Urinary bladder (tissue), 4 donors: ENCODE results near the gene POLR1D. TPM values are rescaled to one million over a fixed set of nuclear protein-coding genes. Genes with fewer than 3 reads are reported as not detected.
A peak's percentile ranks its signal among the peaks of the same experiment; 100 is the strongest.
"Not testable (repeated sequence)": the region's sequence is repeated elsewhere in the genome, so short reads cannot be mapped to it uniquely, and the experiment has no call there.

Source experiments
- DNase-seq: peaks from one replicate; pipeline ENCODE4 v3.0.0-alpha.2; 2015; ENCODE audit errors: extremely low spot score
- H3K27ac ChIP-seq: one replicate; pipeline ENCODE4 v1.5.1; 2013; ENCODE audit warnings: low read depth, mild to moderate bottlenecking, moderate library complexity
- H3K36me3 ChIP-seq: one replicate; pipeline ENCODE4 v1.6.1; 2013; ENCODE audit warnings: mild to moderate bottlenecking, moderate library complexity; ENCODE audit not compliant: insufficient read depth
- H3K4me1 ChIP-seq: one replicate; pipeline ENCODE4 v1.6.1; 2013; ENCODE audit warnings: mild to moderate bottlenecking, moderate library complexity; ENCODE audit not compliant: insufficient read depth
- H3K4me3 ChIP-seq: one replicate; pipeline ENCODE4 v1.5.1; 2013; ENCODE audit warnings: low read depth, low read length
- WGBS: extraction: QIAGEN DNeasy Blood & Tissue Kit; methylation state at CpG from one replicate; pipeline ENCODE4 v1.1.7; 2013; 5-methylcytosine and 5-hydroxymethylcytosine counted together
- polyA plus RNA-seq: library from polyadenylated mRNA; stranded (reverse); fragments of 200-250 nt; gene quantifications from one replicate; pipeline ENCODE4 v1.2.3, GENCODE V29; 2013
- total RNA-seq: library from RNA; depleted of rRNA; stranded (reverse); fragments of >200 nt; gene quantifications from one replicate; pipeline ENCODE4 v1.2.3, GENCODE V29; 2014
- donor health status: healthy with polysubstance abuse.
- donor health status: healthy.

Gene POLR1D
- total and polyA plus RNA-seq, 2 donors: 64.5 to 132 TPM

DNA sequence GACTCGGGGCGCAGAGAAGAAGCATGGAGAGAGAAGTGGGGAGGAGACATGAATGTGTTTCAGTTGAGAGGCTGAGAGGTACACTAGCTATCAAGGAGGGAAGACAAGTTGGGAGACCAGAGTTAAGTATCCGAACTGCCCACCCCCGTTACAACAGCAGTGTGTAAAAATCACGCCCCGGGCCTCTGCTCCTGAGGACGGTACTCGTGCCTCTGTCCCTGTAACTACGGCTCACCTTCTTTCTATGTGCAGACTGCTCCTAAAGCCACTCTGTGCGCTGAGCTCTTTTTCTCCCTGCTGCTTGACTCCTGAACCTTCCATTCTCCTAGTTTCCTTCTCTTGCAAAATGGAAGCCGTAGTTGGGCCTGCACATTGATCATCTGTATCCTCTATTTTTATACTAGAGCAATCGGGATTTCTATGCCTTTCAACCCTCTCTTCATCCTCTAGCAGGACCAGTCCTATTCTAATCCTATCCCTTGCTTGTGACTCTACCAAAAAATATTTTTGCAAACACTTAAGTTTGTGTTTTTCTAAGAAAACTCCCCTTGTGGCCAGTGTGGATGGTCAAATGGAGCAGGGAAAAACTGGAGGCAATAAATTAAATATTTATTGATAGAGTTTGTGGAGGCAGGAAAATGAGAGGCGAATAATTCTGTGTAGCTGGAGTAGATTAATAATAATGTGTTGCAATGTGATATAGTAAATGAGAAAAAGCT lies 569 bp downstream of the POLR1D start:
- WGBS: 10% methylated on average over 13 of the region's 13 CpGs
- peaks cover 2% of the 10 kb centered on the region for H3K4me1 ChIP-seq

DNA sequence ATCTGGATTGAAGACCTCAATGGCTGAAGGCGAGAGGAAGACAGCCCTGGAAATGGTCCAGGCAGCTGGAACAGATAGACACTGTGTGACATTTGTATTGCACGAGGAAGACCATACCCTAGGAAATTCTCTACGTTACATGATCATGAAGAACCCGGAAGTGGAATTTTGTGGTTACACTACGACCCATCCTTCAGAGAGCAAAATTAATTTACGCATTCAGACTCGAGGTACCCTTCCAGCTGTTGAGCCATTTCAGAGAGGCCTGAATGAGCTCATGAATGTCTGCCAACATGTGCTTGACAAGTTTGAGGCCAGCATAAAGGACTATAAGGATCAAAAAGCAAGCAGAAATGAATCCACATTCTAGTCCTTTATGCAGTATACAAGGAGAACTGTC lies 1.2 kb downstream of the POLR1D start:
- no peak overlapping the region for H3K4me3 ChIP-seq
- DNase-seq: no peak
- no peak overlapping the region for H3K27ac ChIP-seq
- peaks cover 2% of the 10 kb centered on the region for H3K4me1 ChIP-seq
- H3K36me3 ChIP-seq: no peaks in the 10 kb centered on the region
- WGBS: 89% methylated on average over 7 of the region's 7 CpGs

More for the DNA sequence above, 569 bp downstream of the POLR1D start:
- no peak for DNase-seq
- peak overlapping the region; percentile 71 for H3K27ac ChIP-seq
- no peaks in the 10 kb centered on the region for H3K36me3 ChIP-seq
- H3K4me3 ChIP-seq: peak overlapping the region; percentile 59

DNA sequence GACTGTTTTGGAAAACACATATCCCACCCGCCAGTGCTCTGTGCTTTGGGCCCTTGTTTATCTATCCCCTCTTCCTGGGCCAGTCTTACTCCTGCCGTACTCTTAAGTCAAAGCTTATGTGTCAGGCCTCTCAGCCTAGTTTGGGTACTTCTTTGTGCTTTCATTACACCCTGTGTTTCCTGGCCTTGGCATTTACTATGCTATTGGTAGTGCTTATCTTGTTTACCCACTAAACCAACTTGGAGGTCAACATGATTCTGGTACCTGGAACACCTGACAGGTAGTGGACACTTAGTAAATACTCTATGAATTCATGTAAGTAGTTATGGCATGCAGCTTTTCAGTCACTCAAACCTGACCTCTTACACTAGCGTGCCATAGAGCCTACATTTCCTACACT lies 2.4 kb downstream of the POLR1D start:
- H3K36me3 ChIP-seq: no peaks in the 10 kb centered on the region
- DNase-seq: no peak
- H3K4me1 ChIP-seq: peaks cover 2% of the 10 kb centered on the region
- H3K4me3 ChIP-seq: no peak overlapping the region
- H3K27ac ChIP-seq: no peak overlapping the region
- WGBS: 95% methylated on average over 3 of the region's 3 CpGs

GRCh38 chr13:27625839-27626238 lies 4.1 kb downstream of the POLR1D start:
- peaks cover 3% of the 10 kb centered on the region for H3K4me1 ChIP-seq
- no peak overlapping the region for H3K27ac ChIP-seq
- DNase-seq: no peak
- no peak overlapping the region for H3K4me3 ChIP-seq
- no peaks in the 10 kb centered on the region for H3K36me3 ChIP-seq
- WGBS: 69% methylated on average over 2 of the region's 2 CpGs

DNA sequence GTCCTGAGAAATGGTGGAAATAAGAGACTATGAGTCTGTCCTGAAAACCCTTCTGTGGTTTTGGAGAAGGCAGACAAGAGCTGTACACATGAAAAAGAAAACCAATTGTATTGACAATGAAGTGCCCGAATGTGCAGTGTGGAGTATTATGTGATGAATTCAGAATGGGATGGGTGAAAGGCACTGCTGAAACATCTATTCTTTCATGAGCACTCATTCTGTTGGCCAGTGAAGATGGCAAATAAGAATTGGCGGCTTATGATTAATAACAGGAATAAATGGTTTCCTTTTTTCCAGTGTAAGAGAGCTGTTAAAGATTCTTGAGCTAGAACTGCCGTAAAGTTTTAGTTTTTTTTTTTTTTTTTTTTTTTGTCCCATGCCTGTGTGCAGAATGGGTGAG lies 5.7 kb downstream of the POLR1D start:
- WGBS: 89% methylated on average over 3 of the region's 3 CpGs
- H3K4me3 ChIP-seq: no peak overlapping the region
- H3K27ac ChIP-seq: no peak overlapping the region
- DNase-seq: no peak
- H3K4me1 ChIP-seq: peaks cover 3% of the 10 kb centered on the region
- H3K36me3 ChIP-seq: no peaks in the 10 kb centered on the region

DNA sequence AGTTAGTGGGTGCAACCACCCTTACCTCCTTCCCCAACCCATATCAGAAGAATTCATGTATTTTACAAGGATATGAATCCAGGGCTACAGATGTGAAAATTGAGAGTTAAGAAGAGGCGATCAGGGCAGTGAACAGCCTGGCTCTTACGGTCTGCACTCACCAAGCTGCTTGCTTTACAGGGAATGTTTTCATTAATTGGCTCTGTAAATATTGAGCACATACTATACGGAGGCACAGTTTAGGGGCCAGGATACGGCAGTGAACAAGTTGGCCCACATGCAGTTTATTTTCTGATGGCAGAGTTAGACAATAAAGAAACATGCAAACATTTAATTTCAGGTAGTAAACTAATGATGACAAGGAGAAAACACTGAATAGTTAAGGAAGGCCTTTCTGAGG lies 6.4 kb downstream of the POLR1D start:
- peaks cover 3% of the 10 kb centered on the region for H3K4me1 ChIP-seq
- no peak overlapping the region for H3K4me3 ChIP-seq
- no peak overlapping the region for H3K27ac ChIP-seq
- DNase-seq: no peak
- H3K36me3 ChIP-seq: no peaks in the 10 kb centered on the region
- WGBS: 71% methylated on average over 4 of the region's 4 CpGs

DNA sequence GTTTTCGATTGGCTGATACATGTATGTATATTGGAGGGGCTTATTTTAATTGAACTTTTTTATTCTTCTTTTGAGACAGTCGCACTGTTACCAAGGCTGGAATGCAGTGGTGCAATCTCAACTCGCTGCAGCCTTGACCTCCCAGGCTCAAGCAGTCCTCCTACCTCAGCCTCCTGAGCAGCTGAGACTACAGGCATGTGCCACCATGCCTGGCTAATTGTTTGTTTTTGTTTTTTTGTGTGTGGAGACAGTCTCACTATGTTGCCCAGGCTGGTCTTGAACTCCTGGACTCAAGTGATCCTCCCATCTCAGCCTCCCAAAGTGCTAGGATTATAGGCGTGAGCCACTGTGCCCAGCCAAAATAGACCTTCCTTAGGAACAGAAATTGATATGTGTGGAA lies 7.1 kb downstream of the POLR1D start:
- not testable (repeated sequence) for H3K4me3 ChIP-seq, DNase-seq, H3K36me3 ChIP-seq, H3K4me1 ChIP-seq, H3K27ac ChIP-seq
- 97% methylated on average over 4 of the region's 4 CpGs for WGBS

- H3K27ac ChIP-seq: no peak overlapping the region
- H3K36me3 ChIP-seq: no peaks in the 10 kb centered on the region
- WGBS: 82% methylated on average over 4 of the region's 4 CpGs
- no peak for DNase-seq
- H3K4me1 ChIP-seq: peaks cover 1% of the 10 kb centered on the region
- no peak overlapping the region for H3K4me3 ChIP-seq
Observed at GRCh38 chr13:27631156-27631555, 9.5 kb downstream of the POLR1D start.

DNA sequence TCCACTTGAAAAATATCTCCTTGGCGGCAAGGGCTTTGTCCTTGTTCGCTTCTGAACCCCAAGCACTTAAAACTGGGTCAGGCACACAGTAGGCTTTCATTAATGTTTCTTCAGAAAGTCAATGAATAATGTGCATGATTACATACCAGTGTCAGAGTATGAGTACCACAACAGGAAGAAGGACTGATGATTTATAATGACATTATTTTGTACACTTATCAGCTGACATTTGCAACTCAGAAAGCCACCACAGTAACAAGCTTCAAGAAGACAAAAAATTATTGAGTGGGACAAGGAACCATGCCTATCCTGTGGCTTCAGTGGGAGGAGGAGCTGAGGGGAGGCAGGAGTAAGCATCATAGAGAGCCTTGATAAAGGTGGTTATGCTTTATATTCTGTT lies 10.0 kb downstream of the POLR1D start:
- no peak for DNase-seq
- no peak overlapping the region for H3K4me3 ChIP-seq
- H3K27ac ChIP-seq: no peak overlapping the region
- peaks cover 1% of the 10 kb centered on the region for H3K4me1 ChIP-seq
- 70% methylated on average over 2 of the region's 2 CpGs for WGBS
- H3K36me3 ChIP-seq: no peaks in the 10 kb centered on the region

- DNase-seq: no peak
- Histone ChIP-seq H3K4me1 (peaks cover 1% of the 10 kb centered on the region), H3K27ac (no peak overlapping the region), H3K36me3 (no peaks in the 10 kb centered on the region), H3K4me3 (no peak overlapping the region)
- WGBS: 90% methylated on average over 4 of the region's 4 CpGs
Observed at GRCh38 chr13:27632214-27632613, 10.5 kb downstream of the POLR1D start.

DNA sequence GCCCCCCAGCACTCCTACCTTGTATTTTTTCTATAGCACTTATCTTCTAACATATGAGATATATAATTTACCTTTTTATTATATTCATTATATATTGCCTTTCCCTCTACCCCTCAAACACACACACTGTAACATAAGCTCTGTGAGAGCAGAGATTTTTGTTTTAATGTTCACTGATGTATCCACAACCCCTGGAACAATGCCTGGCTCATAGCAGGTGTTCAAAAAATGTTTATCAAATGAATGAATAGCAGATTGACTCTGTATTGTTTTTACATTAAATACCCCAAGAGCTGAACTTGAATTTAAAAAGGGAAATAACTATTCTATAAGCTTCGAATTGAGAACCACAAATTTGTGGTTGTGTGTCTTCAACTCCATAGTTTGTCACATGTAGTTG lies 11.0 kb downstream of the POLR1D start:
- Histone ChIP-seq H3K4me1 (peaks cover 1% of the 10 kb centered on the region), H3K27ac (no peak overlapping the region), H3K36me3 (no peaks in the 10 kb centered on the region), H3K4me3 (no peak overlapping the region)
- WGBS: 92% methylated on average over 1 of the region's 1 CpG
- DNase-seq: no peak

GRCh38 chr13:27634231-27634630 lies 12.5 kb downstream of the POLR1D start:
- no peak for DNase-seq
- Histone ChIP-seq H3K27ac (no peak overlapping the region), H3K36me3 (no peaks in the 10 kb centered on the region), H3K4me1 (peaks cover 1% of the 10 kb centered on the region), H3K4me3 (no peak overlapping the region)
- 56% methylated on average over 2 of the region's 2 CpGs for WGBS

- H3K27ac ChIP-seq: no peak overlapping the region
- H3K4me1 ChIP-seq: peaks cover 1% of the 10 kb centered on the region
- WGBS: 67% methylated on average over 3 of the region's 3 CpGs
Observed at GRCh38 chr13:27634791-27635190, 13.1 kb downstream of the POLR1D start.

GRCh38 chr13:27635266-27635665 lies 13.6 kb downstream of the POLR1D start:
- WGBS: 86% methylated on average over 1 of the region's 1 CpG
- no peak for DNase-seq
- Histone ChIP-seq H3K4me3 (no peak overlapping the region), H3K36me3 (no peaks in the 10 kb centered on the region), H3K27ac (peak overlapping the region; percentile 38), H3K4me1 (peaks cover 1% of the 10 kb centered on the region)

More at GRCh38 chr13:27634791-27635190, 13.1 kb downstream of the POLR1D start:
- no peak for DNase-seq
- Histone ChIP-seq H3K36me3 (no peaks in the 10 kb centered on the region), H3K4me3 (no peak overlapping the region)
